ENCODE measurements around the gene NEURL1. TPM values are rescaled to one million over a fixed set of nuclear protein-coding genes. Genes with fewer than 3 reads are reported as not detected.

NEURL1 gene
- polyA plus RNA-seq, 10 donors, result 8.8 to 32.7 (median 24.5) TPM

DNA sequence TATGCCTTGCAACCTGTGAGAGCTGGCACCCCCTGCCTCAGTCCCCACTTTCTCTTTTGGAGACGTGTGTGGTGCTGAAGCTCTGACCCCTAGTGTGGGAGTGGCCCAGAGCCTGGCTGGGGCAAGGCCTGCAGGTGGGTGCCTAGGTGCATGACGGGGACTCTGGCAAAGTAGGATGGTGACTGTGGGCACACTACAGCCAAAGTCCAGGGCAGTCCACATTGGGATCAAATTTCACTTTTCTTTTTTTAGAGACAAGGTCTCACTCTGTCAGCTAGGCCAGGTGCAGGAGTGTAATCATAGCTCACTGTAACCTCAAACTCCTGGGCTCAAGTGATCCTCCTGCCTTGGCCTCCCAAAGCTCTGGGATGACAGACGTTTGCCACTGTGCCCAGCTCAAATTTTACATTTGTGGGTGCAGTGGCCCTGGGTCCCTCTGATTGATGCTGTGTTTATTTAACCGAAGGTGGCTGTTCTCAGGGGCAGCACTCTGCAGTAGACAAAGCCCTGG, 52.3 kb downstream of the NEURL1 start:
- DNase-seq, result no peak

GRCh38 chr10:103546401-103546800, 52.9 kb downstream of the NEURL1 start:
- no peak for DNase-seq

DNA sequence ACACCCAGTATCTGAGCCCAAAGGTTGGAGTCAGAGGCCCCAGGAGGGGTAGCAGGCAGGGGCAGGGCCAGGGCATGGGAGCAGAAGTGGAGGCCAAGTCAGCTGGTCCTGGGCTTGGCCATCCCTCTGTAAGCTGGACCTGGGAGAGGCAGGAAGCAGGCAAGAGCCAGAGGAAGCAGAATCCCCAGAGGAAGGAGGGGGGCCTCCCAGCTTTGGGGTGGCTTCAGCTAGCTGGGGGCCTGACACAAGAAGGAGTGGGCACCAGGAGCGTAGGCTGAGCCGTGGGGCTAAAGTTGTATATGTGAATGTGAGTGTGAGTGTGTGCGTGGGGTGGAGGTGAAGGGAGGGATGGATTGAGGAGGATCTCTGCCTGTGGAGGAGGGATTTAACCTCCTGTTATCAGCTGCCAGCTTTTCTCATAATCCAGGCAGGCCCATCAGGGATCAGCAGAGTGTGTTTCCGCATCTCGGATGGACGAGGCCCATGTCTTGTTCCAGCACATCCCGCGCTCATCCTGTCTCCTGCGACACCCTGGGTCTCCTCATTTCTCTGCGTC, 54.0 kb downstream of the NEURL1 start:
- peak in 1 of 3 donors; percentile 56 for DNase-seq

- no peak for DNase-seq
Observed at GRCh38 chr10:103548006-103548405, 54.5 kb downstream of the NEURL1 start.

DNA sequence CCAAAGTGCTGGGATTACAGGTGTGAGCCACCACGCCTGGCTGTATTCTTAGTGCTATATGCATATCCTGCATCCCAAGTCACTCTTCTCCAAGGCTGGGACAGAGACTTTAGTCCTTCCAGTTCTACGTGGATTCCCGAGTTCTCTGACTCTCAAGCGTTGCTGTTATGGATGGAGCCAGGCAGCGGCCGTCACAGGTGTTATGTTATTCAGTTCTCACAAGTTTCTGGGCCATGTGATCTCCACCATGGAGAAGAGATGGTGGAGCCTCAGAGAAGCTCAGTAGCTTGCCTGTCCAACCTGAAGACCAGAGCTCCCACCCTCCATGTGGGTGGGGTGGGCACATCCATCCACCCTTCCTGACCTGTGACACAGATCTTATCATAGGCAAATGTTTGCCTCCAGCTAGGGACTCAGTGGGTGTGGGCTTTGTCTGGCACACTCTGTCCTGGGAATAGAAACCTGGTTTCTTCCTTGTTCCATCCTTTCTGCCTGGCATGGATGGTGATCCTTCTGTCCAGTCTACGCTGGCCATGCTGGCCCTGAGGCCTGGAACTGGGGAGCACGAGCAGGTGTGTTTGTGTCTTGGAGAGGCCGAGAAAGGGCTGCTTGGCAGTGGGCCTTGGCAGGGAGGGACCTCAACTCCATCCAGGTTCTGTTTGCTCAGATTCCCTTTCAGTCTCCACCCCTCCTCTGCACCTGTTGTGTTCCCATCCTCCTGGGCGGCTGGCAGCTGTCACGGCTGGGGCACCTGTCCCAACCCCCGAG, 55.3 kb downstream of the NEURL1 start:
- peak; percentile 52 to 72 (median 55) for DNase-seq

DNA sequence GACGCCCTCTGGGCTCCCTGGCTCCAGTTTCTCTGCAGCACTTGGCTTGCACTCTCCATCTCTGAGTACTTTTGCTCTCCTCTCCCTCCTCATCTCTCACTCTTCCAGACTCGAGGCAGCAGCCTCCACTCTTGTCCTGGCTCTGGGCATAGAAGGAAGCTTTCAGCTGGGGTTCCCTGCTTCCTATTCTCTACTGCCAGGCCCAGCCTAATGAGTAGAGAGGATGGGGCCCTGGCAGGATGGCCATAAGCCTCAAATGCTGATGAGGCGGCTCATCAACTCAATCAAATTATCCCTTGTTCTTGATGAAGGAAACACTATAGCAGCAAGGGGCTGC, 55.8 kb downstream of the NEURL1 start:
- DNase-seq, result no peak

- no peak for DNase-seq
Observed at GRCh38 chr10:103550229-103550628, 56.7 kb downstream of the NEURL1 start.

- DNase-seq, result no peak
Observed at GRCh38 chr10:103551619-103552602, 58.4 kb downstream of the NEURL1 start.

GRCh38 chr10:103552856-103553742, 59.6 kb downstream of the NEURL1 start:
- DNase-seq, result no peak

DNA sequence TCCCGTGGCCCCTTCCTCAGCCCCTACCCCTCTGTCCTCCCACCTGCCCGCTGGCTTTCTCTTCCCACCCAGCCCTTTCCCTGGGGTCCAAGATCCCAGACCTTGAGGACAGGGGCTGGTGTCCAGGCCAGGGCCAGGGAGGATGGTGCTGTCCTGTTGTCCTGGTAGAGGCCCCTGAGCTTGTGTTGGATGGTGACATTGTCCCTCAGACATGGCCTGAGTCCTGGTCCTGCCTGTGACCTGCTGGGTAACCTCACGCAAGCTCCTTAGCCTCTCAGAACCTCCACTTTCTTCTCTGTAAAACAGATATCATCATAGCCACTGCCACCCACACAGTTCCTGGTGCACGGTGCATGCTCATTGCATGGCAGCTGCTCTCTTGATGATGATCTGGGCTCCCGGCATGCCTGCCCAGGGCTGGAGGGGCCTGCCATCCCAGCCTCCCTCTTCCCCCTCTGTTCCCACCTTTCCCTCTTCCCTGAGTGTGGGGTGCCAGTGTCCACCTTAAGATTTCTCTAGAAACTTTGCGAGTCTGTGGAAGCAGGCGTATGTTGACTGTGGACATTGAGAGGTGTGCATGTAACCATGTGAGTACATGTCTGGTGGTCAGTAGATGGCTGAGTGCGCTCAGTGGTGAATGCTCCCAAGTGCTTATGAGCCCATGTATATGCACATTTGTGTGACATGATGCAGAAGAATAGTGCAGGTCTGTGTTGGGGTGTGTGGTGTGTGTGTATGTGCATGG, 60.4 kb downstream of the NEURL1 start:
- DNase-seq, result no peak

- DNase-seq, result peak; percentile 58 to 83 (median 62)
Observed at GRCh38 chr10:103554488-103555324, 61.2 kb downstream of the NEURL1 start.

GRCh38 chr10:103555325-103555649, 61.8 kb downstream of the NEURL1 start:
- no peak for DNase-seq

GRCh38 chr10:103555712-103556111, 62.2 kb downstream of the NEURL1 start:
- no peak for DNase-seq

DNA sequence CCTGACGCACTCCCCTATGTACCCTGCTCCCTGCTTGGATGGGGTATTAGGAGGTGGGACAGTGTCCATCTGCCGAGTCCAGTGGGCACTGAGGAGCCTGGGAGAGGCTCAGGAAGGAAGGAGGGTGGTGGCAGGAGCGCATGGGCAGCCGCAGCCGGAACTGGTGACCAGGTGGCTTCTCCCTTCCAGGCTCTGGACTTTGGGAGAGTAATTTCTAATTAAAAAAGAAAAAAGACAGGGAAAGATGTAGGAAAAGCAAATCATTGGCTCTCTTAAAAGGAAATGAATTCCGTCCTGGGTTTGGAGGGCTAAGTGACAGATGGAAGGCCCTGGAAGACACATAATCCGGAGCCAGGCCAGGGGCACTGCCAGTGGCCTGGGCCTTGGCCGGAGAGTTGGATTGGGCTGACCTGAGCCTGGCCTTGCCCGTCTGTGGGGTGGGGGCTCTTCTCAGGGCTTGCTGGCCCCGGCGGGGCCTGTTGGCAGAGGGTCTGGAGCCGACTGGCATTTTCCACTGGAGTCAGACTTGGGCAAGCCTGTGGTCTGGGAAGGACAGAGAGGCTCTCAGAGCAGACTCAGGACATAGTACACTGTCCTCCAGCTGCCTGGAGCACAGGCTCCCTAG, 63.0 kb downstream of the NEURL1 start:
- DNase-seq, result no peak

GRCh38 chr10:103557455-103557854, 64.0 kb downstream of the NEURL1 start:
- DNase-seq, result no peak

GRCh38 chr10:103558911-103559310, 65.4 kb downstream of the NEURL1 start:
- no peak for DNase-seq

- no peak for DNase-seq
Observed at GRCh38 chr10:103559776-103560175, 66.3 kb downstream of the NEURL1 start.

DNA sequence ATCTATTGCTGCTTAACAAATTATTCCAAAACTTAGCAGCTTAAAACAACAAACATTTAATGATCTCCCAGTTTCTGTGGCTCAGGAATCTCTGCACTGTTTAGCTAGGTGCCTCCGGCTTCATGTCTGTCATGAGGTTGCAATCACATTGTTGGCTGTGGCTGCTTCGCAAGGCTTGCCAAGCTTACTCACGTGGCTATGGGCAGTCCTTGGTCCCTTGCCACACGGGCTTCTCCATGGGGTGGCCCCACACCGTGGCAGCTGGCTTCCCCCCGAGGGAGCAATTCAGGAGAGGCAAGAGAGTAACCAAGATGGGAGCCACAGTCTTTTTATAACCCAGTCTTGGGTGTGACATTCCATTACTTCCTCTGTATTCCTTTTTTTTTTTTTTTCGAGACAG, 67.4 kb downstream of the NEURL1 start:
- DNase-seq, result no peak

GRCh38 chr10:103562383-103562782, 68.9 kb downstream of the NEURL1 start:
- no peak for DNase-seq
